HTR-8/SVneo (cell line): ENCODE data around the gene PRADC1.
A peak's percentile ranks its signal among the peaks of the same experiment; 100 is the strongest.

Experiments used
- DNase-seq: peaks from one replicate; pipeline ENCODE4 v3.0.0; 2011; ENCODE audit warnings: low spot score, mixed read lengths; ENCODE audit not compliant: insufficient read length
- FAIRE-seq: peaks from 2 replicates; lab custom pipeline; 2011; peaks lifted over from hg19 to GRCh38; lab: Jason Lieb, UNC

The PRADC1 gene

GRCh38 chr2:73239776-73240175 lies 6.7 kb upstream of the PRADC1 start:
- DNase-seq, result no peak
- FAIRE-seq, result no peak

DNA sequence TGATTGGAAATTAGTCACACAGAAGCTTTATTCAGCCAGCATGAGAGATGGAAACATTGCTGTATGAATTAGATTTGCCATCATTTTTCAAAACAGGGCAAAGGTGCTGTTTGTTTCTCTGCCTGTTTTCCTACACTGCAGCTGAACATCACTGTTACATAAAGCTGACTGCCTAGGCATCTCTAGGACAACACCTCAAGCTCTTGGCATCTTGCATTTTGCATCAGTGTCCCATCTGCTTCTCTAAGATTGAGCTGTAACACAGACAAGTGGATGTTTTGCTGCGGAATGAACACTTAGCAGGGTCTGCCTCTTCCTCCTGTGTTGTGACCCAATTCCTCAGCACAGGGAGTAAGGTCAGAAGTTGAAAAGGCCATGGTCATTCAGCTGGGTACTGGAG lies 5.9 kb upstream of the PRADC1 start:
- FAIRE-seq, result no peak
- DNase-seq, result no peak

DNA sequence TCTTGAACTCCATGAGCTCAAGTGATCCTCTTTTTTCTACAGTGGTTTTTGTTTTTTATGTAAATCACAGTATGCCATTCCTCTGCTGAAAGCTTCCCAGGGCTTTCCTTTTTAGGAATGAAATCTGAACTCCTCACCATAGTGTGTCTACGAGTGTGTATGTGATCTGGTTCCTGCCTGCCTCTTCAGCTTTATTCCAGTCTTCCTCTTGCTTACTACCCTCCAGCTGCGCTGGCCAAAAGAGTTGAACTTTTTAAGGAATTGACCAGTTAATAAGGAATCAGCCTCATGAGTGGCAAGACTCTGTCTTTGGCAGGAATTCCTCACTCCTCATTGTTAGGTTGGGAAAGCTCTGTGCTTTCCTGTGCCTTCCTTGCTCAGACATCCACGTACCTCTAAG lies 5.1 kb upstream of the PRADC1 start:
- DNase-seq (no peak), FAIRE-seq (no peak)

- DNase-seq (no peak), FAIRE-seq (no peak)
Observed at GRCh38 chr2:73237168-73237567, 4.1 kb upstream of the PRADC1 start.

- DNase-seq (no peak), FAIRE-seq (no peak)
Observed at GRCh38 chr2:73235315-73236028, 2.4 kb upstream of the PRADC1 start.

DNA sequence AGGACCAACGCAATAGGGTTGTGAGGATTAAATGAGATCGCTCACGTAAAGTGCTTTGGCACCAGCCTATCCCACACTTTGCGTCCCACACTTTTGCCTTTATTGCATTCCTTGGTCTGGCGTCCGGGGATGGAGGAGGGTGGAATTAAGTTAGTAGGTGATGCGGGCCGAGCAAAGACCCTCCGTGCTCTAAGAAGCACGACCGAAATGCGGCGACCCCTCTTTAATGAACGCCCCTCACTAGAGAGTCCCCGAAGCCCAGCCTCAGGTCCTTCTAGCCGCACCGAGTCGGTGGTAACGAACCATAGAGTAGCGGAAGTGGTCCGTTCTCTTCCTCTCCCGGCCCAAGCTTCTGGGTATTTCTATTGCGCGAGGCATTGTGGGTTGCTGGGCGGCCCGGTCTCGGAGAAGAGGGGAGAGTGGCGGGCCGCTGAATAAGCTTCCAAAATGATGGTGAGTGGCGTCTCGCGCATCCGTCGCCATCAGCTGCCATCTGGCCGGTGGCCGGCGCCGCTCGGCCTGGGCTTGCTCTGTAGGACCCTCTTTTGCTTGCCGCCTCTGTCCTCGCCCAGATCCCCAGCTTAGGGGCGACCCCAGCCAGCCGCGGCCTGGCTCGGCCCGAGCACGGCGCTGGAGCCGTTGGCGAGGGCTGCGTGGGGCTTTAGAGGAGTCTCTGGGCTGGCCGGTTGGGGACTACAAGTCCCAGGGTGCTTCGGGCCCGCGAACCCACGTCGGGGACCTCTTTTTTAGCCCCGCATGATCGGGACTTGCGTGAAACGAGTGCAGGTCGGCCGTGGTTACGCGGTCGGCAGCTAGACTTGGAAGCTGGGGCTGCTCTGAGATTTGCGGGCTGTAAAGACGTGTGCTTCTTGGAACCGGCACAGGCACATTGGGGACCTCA lies 1.1 kb upstream of the PRADC1 start, which contains the start of gene CCT7:
TSS of gene CCT7 (plus strand) at position 377 of the 901 bp plus-strand sequence. CDS start at position 448, 71 bp downstream.
- DNase-seq (peak; percentile 84), FAIRE-seq (no peak)

DNA sequence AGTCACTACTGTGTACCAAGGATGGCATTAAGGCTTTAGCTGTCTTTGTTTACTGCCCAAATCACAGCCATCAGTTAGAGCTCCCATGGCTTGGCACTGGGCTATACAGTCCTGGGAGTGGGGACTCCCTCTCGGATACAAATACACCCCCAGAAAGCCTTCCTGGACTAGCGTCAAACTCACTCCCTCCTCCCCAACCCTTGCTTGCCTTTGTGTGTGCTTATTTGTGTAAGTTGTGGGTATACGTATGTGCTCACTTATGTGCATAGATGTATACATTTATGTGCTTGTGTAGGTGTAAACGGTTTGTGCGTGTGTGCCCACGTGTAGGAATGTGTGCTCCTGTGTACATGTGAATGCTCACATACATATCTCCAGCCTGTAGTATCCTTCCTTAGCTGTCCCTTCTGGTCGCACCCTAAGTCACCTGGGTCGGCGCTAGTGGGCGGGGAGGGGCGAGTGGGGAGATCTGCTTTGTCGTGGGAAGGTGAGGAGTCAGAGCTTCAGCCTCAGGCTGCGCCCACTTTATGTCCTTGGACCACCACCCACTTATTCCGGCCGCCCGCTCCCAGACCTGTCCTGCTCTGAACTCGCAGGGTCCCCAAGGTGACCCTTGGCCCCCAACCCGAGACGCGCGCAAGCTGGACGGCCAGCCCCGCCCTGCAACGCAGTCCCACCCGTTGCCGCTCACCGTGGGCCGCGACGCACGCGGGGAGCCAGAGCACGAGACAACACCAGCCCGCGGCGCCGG lies 461 bp downstream of the PRADC1 start:
- FAIRE-seq, result peak; percentile 38
- no peak for DNase-seq

DNA sequence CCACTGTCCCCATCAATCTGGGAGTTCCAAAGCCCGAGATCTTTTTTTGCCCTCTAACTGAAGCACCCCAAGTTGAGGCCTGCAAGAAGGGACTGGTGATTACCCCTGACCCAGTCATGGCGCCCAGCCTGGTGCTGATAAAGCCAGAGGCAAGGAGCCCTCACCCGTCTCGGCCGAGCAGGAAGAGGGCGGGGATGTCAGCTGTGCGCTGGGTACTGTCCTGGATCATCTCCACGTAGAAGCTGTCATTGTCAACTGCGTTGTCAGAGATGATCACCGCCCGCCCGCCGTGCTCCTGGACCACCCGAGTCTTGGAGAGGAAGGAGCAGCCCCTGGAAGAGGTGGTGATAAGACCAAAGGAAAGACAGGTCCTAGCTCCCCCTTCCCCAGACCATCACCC lies 4.4 kb downstream of the PRADC1 start:
- FAIRE-seq (no peak), DNase-seq (no peak)

DNA sequence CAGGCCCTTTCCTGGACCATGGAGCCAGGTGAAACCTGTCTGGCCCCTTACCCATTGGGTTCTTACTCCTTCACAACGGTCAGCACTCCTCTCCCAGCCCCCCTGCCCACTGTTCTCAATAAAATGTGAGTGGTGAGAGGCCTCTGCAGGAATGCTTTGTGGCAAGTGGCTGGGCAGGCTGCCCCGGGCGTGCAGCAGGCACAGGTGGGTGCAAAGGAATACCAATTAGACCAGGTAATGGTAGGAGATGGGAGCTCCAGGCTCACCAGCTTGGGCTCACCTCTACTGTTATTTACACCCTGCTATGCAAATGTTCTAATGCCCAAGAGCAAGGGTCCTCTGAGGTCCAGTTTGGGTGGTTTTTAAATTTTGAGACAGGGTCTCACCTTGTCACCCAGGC lies 6.0 kb downstream of the PRADC1 start:
- FAIRE-seq (no peak), DNase-seq (no peak)

GRCh38 chr2:73225513-73226360 lies 7.3 kb downstream of the PRADC1 start:
- FAIRE-seq, result no peak
- DNase-seq, result no peak

DNA sequence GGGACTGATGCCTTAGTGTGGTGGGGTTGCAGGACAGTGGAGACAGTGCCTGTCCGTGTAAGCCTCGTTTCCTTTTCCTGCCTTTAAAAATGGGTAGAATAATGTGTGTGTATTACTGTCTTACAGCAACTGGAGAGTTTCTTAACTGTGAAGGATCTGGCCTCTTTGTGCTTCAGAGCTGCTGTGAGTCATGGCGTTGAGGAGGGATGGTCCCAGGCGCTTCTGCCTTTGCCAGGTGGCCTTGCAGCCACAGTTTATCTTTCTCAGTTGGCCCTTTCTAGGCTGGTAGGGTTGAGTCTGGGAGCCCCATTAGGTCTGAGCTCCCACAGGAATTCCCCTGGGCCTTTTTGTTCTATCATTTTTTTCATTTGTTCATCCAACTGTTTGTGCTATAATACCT lies 9.2 kb downstream of the PRADC1 start:
- DNase-seq (no peak), FAIRE-seq (no peak)

- FAIRE-seq (no peak), DNase-seq (no peak)
Observed at GRCh38 chr2:73218298-73218697, 14.7 kb downstream of the PRADC1 start.

GRCh38 chr2:73217826-73218225 lies 15.2 kb downstream of the PRADC1 start:
- no peak for FAIRE-seq
- no peak for DNase-seq

- DNase-seq (no peak), FAIRE-seq (no peak)
Observed at GRCh38 chr2:73217160-73217559, 15.9 kb downstream of the PRADC1 start.

GRCh38 chr2:73215254-73215653 lies 17.8 kb downstream of the PRADC1 start:
- DNase-seq, result no peak
- FAIRE-seq, result no peak

DNA sequence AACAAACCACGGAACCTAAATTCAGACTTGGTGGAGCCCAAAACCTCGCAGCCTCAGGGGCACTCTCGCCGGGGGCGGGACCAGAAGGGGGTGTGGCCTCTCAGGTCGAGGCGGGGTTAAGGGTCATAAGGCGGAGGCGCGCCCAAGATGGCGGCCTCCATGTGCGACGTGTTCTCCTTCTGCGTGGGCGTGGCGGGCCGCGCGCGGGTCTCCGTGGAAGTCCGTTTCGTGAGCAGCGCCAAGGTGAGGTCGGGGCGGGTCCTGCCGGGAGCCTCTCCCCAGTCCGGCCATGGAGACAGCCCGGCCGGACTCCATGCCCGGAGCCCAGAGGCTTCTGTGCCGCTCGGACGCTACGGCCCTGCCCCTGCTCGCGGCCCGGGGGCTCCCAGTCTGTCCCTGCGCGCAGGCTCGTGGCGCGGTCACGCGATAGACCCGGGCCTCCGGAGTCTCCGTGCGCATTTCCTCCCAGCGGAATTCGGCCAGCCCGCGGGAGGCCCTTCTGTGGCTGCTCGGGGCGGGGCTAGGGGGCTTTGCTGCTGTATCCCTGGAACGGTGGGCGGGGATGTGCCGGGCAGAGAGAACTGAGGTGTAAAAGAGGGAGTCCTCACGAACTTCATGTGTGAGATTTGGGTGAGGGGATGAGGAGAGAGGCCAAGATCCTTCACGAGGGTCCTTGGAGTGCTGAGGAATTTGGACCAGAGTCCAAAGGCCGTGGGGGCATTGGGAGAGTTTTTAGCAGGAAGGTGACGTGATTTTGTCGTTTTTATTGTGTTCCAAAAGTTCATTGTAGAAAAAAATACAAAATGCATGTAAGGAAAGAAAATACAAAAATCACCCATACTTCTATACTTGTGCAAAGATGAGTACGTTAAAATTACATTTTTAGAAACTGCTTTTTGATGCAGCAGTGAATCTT lies 18.7 kb downstream of the PRADC1 start, which contains the start of gene SMYD5:
TSS of gene SMYD5 (plus strand) at position 126 of the 916 bp plus-strand sequence. CDS start at position 148, 22 bp downstream.
- peak; percentile 84 for DNase-seq
- peak; percentile 92 for FAIRE-seq

DNA sequence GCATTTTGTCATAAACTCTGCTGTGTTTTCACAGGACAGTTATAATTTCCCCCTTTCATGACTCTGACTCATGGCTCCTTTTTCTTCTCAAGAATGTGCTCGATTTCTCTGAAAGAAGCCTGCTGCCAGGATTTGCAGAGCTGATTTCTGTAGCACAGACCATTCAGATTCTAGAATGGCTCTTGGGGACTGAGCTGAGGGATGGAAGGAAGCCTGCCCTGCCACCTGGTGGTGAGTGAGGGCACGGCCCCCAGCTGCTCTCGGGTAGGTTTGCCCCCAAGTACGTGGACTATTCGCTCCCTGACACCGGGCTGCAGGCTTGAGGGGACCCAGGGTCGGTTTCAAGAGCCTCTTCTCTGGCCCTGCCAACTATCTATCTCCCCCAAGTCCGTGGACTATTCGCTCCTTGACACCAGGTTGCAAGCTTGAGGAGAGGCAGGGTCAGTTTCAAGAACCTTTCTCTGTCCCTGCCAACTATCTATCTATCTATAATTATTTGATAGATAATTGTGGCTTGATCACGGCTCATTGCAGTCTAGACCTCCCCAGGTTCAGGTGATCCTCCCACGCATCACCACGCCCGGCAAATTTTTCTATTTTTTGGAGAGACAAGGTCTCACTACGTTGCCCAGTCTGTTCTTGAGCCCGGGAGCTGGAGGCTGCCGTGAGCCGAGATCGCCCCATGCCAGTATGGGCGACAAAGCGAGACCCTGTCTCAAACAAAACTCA lies 20.4 kb downstream of the PRADC1 start:
- peak; percentile 89 for DNase-seq
- no peak for FAIRE-seq

DNA sequence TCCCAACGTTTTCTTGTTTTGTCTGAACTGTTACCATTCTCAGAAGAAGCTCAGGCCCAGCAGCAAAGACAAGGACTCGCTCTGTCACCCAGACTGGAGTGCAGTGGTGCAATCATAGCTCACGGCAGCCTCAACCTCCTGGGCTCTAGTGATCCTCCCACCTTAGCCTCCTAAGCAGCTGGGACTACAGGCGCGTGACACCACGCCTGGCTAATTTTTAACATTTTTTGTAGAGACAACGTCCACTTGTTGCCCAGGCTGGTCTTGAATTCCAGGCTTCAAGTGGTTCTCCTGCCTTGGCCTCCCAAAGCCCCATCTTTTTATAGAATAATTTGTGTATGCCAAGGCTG lies 21.0 kb downstream of the PRADC1 start:
- no peak for DNase-seq
- no peak for FAIRE-seq
